PC-3 (cell line): ENCODE data around the gene CXCR3.

Source experiments
- CTCF ChIP-seq: fragments of 300-600 bp; sonication (generic); conservative IDR thresholded peaks from 2 replicates; pipeline ENCODE4 v1.5.1; 2017; ENCODE audit warnings: antibody characterized with exemption, low read depth, mild to moderate bottlenecking, low read length
- EZH2 ChIP-seq: fragments of 300-600 bp; sonication (generic); IDR thresholded peaks from one replicate; pipeline ENCODE4 v1.6.1; 2017; ENCODE audit warnings: antibody characterized with exemption, mild to moderate bottlenecking, low read length; ENCODE audit not compliant: unreplicated experiment
- EZH2phosphoT487 ChIP-seq: fragments of 300-600 bp; sonication (generic); IDR thresholded peaks from 2 replicates; pipeline ENCODE4 v1.6.1; 2018; ENCODE audit warnings: mild to moderate bottlenecking, antibody characterized with exemption, low read length, borderline replicate concordance

- TF ChIP-seq CTCF: no peak
- TF ChIP-seq EZH2: no peak
- no peak for TF ChIP-seq EZH2phosphoT487
Observed at GRCh38 chrX:71619193-71619592, 882 bp upstream of the CXCR3 start.
